HCT116 (cell line): ENCODE measurements around the gene CISD1. TPM values are rescaled to one million over a fixed set of nuclear protein-coding genes. Genes with fewer than 3 reads are reported as not detected.

ENCODE experiments used
- ATAC-seq: fragments of 200-7000 bp; cut with Tn5 transposase; 2 replicates; pipeline ENCODE4 v1.9.1; 2020; ENCODE audit warnings: mild to moderate bottlenecking, moderate library complexity
- BruUV-seq: library from RNA; stranded (reverse); fragments of 400-500 nt; replicated peaks from 2 replicates; lab custom pipeline; 2021; lab: Mats Ljungman, UMichigan
- CTCF ChIA-PET: fragments of 300-600 bp; sonication (Branson Sonifier 250); formaldehyde crosslinking; loops from one replicate; lab custom pipeline; 2021; ENCODE audit warnings: antibody characterized with exemption; lab: Charles Lee
- POLR2A ChIA-PET: fragments of 300-600, 350-600 bp; sonication (Branson Sonifier 250); formaldehyde crosslinking; loops from one replicate; lab custom pipeline; 2021; ENCODE audit warnings: antibody characterized with exemption; lab: Charles Lee
- RAD21 ChIA-PET, 2 experiments: fragments of 300-600 bp; sonication (Branson Sonifier 250); formaldehyde crosslinking; loops; one replicate each; lab custom pipeline; 2023; ENCODE audit warnings: low total read pairs in 2 of 2; ENCODE audit not compliant: uncharacterized antibody in 2 of 2, unreplicated experiment in 2 of 2, low non-redundant PET in 1 of 2; lab: Charles Lee
- DNase-seq: peaks from one replicate; pipeline ENCODE4 v3.0.0-alpha.2; 2010; ENCODE audit warnings: low read depth, low spot score
- H2AFZ ChIP-seq: fragments of 200-600 bp; shearing (Covaris generic), sonication (generic); 2 replicates; pipeline ENCODE4 v1.6.1; 2017; ENCODE audit warnings: low read depth, mixed run types, mixed read lengths, antibody characterized with exemption, low read length; ENCODE audit not compliant: poor library complexity, severe bottlenecking
- H3K27ac ChIP-seq: 2 replicates; pipeline ENCODE4 v1.5.1; 2012; ENCODE audit warnings: low read depth, low read length
- H3K27me3 ChIP-seq: fragments of 200-600 bp; sonication (generic); 2 replicates; pipeline ENCODE4 v1.6.1; 2016; ENCODE audit warnings: mixed run types, low read length, mixed read lengths; ENCODE audit not compliant: insufficient read depth
- H3K36me3 ChIP-seq, 2 experiments: fragments of 200-500 bp in 1 of 2; fragments of 200-600 bp in 1 of 2; sonication (Bioruptor generic) in 1 of 2; sonication (generic) in 1 of 2; 2 replicates each; pipeline versions ENCODE4 v1.5.1 to v1.6.1; 2014 to 2016; ENCODE audit warnings: low read length in 2 of 2, inconsistent platforms in 1 of 2, mixed read lengths in 1 of 2, mixed run types in 1 of 2; ENCODE audit not compliant: insufficient read depth in 2 of 2, control insufficient read depth in 1 of 2
- H3K4me1 ChIP-seq, 2 experiments: fragments of 200-600 bp in 1 of 2; sonication (generic) in 1 of 2; 2 replicates each; pipeline versions ENCODE4 v1.5.1 to v1.6.1; 2012 to 2017; ENCODE audit warnings: low read length in 2 of 2, inconsistent platforms in 1 of 2, mild to moderate bottlenecking in 1 of 2, mixed read lengths in 1 of 2, mixed run types in 1 of 2, moderate library complexity in 1 of 2; ENCODE audit not compliant: insufficient read depth in 2 of 2, control insufficient read depth in 1 of 2
- H3K4me2 ChIP-seq: fragments of 200-600 bp; sonication (generic); 2 replicates; pipeline ENCODE4 v1.6.1; 2017; ENCODE audit warnings: mixed run types, low read length, mixed read lengths
- H3K4me3 ChIP-seq, 2 experiments: fragments of 200-600 bp in 1 of 2; sonication (generic) in 1 of 2; replicated peaks in 1 of 2; 2 replicates each; pipeline ENCODE4 v1.5.1; 2011 to 2016; ENCODE audit warnings: low read length in 2 of 2, control low read depth in 1 of 2, low read depth in 1 of 2, mild to moderate bottlenecking in 1 of 2, mixed read lengths in 1 of 2, mixed run types in 1 of 2
- H3K79me2 ChIP-seq: fragments of 200-600 bp; sonication (generic); 2 replicates; pipeline ENCODE4 v1.6.1; 2017; ENCODE audit warnings: mild to moderate bottlenecking, mixed run types, low read length, moderate library complexity, mixed read lengths; ENCODE audit not compliant: insufficient read depth
- H3K9ac ChIP-seq: fragments of 200-600 bp; sonication (generic); 2 replicates; pipeline ENCODE4 v1.6.1; 2016; ENCODE audit warnings: low read length, mixed read lengths
- H3K9me2 ChIP-seq: fragments of 200-600 bp; sonication (generic), shearing (Covaris generic); 2 replicates; pipeline ENCODE4 v1.6.1; 2017; ENCODE audit warnings: mixed run types, mild to moderate bottlenecking, moderate library complexity; ENCODE audit not compliant: insufficient read depth
- H3K9me3 ChIP-seq, 2 experiments: fragments of 200-500 bp in 1 of 2; fragments of 200-600 bp in 1 of 2; sonication (Bioruptor generic) in 1 of 2; sonication (generic) in 1 of 2; 2 replicates each; pipeline ENCODE4 v1.6.1; 2014 to 2017; ENCODE audit warnings: low read length in 2 of 2, mixed read lengths in 2 of 2, inconsistent platforms in 1 of 2, low read depth in 1 of 2, mild to moderate bottlenecking in 1 of 2, mixed run types in 1 of 2, moderate library complexity in 1 of 2; ENCODE audit not compliant: control insufficient read depth in 1 of 2, insufficient read depth in 1 of 2
- H4K20me1 ChIP-seq: fragments of 200-600 bp; sonication (generic), shearing (Covaris generic); 2 replicates; pipeline ENCODE4 v1.6.1; 2017; ENCODE audit warnings: mixed run types, mild to moderate bottlenecking, moderate library complexity; ENCODE audit not compliant: insufficient read depth
- CEBPB ChIP-seq: IDR thresholded peaks from 2 replicates; pipeline ENCODE4 v1.6.1; 2012; ENCODE audit warnings: low read depth
- JUND ChIP-seq: IDR thresholded peaks from 2 replicates; pipeline ENCODE4 v1.6.1; 2012
- RAD21 ChIP-seq: IDR thresholded peaks from 2 replicates; pipeline ENCODE4 v1.6.1; 2012; ENCODE audit warnings: low read depth, mild to moderate bottlenecking
- TCF7L2 ChIP-seq: IDR thresholded peaks from 2 replicates; pipeline ENCODE4 v1.7.0; 2011; ENCODE audit warnings: borderline replicate concordance, inconsistent platforms; ENCODE audit not compliant: insufficient read depth, insufficient read length; ENCODE audit errors: extremely low read depth
- ZNF274 ChIP-seq: fragments of 200-500 bp; sonication (Bioruptor generic); IDR thresholded peaks from 2 replicates; pipeline ENCODE4 v1.6.1; 2014; ENCODE audit warnings: mild to moderate bottlenecking, low read depth, low read length, inconsistent platforms
- intact Hi-C: fragments of 100-400 bp; cut with micrococcal nuclease; formaldehyde crosslinking; loops from 2 replicates; pipeline ENCODE4 v1.10.0; 2022
- total RNA-seq: library from RNA; stranded (reverse); gene quantifications from one replicate; pipeline ENCODE4 v1.2.1, GENCODE V29; 2021; ENCODE audit not compliant: unreplicated experiment
- TF ChIP-seq, protein P1 (sequence below): IDR thresholded peaks from 2 replicates; pipeline ENCODE4 v1.6.1; 2012; ENCODE audit warnings: low read depth
- TF ChIP-seq, protein P2 (sequence below): IDR thresholded peaks from 2 replicates; pipeline ENCODE4 v1.6.1; 2012
- TF ChIP-seq, protein P3 (sequence below), 3 experiments: fragments of 200-600 bp in 1 of 3; sonication (generic) in 1 of 3; IDR thresholded peaks in 2 of 3; conservative IDR thresholded peaks in 1 of 3; 2 replicates each; pipeline ENCODE4 v1.5.1; 2012 to 2017; ENCODE audit warnings: low read depth in 2 of 3, low read length in 2 of 3, antibody characterized with exemption in 1 of 3, borderline replicate concordance in 1 of 3, control low read depth in 1 of 3, mild to moderate bottlenecking in 1 of 3, mixed read lengths in 1 of 3, mixed run types in 1 of 3, moderate library complexity in 1 of 3; ENCODE audit not compliant: insufficient read depth in 1 of 3

CISD1 gene
- total RNA-seq, 1 experiment from 2014 or later, result 47.3 TPM

DNA sequence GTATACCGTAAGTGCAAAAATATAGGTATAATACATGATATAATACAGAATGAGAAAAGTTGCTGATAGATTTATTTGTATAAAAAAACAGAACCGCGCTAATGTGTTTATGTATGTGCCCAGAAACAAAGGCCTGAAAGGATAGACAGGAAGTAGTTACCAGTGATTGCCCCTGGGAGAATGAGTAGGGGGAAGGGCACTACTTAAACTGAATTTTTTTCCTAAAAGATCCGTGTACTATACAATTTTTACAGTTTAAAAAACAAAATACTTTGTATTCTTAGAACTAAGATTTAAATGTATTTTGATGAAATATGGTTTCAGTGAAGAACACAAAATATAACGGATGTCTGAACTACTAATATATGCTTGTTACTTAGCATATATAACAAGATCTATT is 4.2 kb upstream of the CISD1 start:
- H3K4me2 ChIP-seq, result no peak overlapping the region
- H3K9me2 ChIP-seq, result no peaks in the 10 kb centered on the region
- TF ChIP-seq, protein P1, sequence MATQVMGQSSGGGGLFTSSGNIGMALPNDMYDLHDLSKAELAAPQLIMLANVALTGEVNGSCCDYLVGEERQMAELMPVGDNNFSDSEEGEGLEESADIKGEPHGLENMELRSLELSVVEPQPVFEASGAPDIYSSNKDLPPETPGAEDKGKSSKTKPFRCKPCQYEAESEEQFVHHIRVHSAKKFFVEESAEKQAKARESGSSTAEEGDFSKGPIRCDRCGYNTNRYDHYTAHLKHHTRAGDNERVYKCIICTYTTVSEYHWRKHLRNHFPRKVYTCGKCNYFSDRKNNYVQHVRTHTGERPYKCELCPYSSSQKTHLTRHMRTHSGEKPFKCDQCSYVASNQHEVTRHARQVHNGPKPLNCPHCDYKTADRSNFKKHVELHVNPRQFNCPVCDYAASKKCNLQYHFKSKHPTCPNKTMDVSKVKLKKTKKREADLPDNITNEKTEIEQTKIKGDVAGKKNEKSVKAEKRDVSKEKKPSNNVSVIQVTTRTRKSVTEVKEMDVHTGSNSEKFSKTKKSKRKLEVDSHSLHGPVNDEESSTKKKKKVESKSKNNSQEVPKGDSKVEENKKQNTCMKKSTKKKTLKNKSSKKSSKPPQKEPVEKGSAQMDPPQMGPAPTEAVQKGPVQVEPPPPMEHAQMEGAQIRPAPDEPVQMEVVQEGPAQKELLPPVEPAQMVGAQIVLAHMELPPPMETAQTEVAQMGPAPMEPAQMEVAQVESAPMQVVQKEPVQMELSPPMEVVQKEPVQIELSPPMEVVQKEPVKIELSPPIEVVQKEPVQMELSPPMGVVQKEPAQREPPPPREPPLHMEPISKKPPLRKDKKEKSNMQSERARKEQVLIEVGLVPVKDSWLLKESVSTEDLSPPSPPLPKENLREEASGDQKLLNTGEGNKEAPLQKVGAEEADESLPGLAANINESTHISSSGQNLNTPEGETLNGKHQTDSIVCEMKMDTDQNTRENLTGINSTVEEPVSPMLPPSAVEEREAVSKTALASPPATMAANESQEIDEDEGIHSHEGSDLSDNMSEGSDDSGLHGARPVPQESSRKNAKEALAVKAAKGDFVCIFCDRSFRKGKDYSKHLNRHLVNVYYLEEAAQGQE, result no peak
- TF ChIP-seq JUND, result no peak
- TF ChIP-seq CEBPB, result no peak
- TF ChIP-seq RAD21, result no peak
- no peak for TF ChIP-seq ZNF274
- TF ChIP-seq, protein P2, sequence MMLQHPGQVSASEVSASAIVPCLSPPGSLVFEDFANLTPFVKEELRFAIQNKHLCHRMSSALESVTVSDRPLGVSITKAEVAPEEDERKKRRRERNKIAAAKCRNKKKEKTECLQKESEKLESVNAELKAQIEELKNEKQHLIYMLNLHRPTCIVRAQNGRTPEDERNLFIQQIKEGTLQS, result no peak
- TF ChIP-seq, protein P3, sequence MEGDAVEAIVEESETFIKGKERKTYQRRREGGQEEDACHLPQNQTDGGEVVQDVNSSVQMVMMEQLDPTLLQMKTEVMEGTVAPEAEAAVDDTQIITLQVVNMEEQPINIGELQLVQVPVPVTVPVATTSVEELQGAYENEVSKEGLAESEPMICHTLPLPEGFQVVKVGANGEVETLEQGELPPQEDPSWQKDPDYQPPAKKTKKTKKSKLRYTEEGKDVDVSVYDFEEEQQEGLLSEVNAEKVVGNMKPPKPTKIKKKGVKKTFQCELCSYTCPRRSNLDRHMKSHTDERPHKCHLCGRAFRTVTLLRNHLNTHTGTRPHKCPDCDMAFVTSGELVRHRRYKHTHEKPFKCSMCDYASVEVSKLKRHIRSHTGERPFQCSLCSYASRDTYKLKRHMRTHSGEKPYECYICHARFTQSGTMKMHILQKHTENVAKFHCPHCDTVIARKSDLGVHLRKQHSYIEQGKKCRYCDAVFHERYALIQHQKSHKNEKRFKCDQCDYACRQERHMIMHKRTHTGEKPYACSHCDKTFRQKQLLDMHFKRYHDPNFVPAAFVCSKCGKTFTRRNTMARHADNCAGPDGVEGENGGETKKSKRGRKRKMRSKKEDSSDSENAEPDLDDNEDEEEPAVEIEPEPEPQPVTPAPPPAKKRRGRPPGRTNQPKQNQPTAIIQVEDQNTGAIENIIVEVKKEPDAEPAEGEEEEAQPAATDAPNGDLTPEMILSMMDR (IDR thresholded peaks at IDR 0.05 in 2 of 3, conservative IDR thresholded peaks at IDR 0.05 in 1 of 3; ENCODE audit: borderline replicate concordance in 1 of 3, insufficient read depth in 1 of 3, low read depth in 2 of 3, low read length in 2 of 3), result no peak
- no peak for TF ChIP-seq TCF7L2
- no peak overlapping the region for H3K9ac ChIP-seq
- H3K4me1 ChIP-seq, result peaks cover 7 to 20% of the 10 kb centered on the region in 2 experiments
- no peak overlapping the region for H3K4me3 ChIP-seq
- DNase-seq (no peak), ATAC-seq (no peak)
- no peaks in the 10 kb centered on the region for H3K36me3 ChIP-seq
- H3K79me2 ChIP-seq, result peaks cover 27% of the 10 kb centered on the region
- intact Hi-C loops, result no loop called here
- H3K27ac ChIP-seq, result no peak overlapping the region
- RAD21 ChIA-PET, result no interaction called here
- no peaks in the 10 kb centered on the region for H3K9me3 ChIP-seq
- POLR2A ChIA-PET, result no interaction called here
- H4K20me1 ChIP-seq, result peaks cover 3% of the 10 kb centered on the region; the same call in 1 of the 2 replicates
- CTCF ChIA-PET, result no interaction called here
- no peak overlapping the region for H2AFZ ChIP-seq
- H3K27me3 ChIP-seq, result no peaks in the 10 kb centered on the region
- BruUV-seq, result no TSS peak
